Glutamatergic neuron (in vitro differentiated cells): ENCODE data around the gene OR4B1. TPM values are rescaled to one million over a fixed set of nuclear protein-coding genes. Genes with fewer than 3 reads are reported as not detected.
"Not testable (repeated sequence)": the region's sequence is repeated elsewhere in the genome, so short reads cannot be mapped to it uniquely, and the experiment has no call there.

Experiments used
- DNase-seq: peaks from one replicate; pipeline ENCODE4 v3.0.0; 2022
- H3K27ac Mint-ChIP-seq: one replicate; pipeline ENCODE4 v1.8.0; 2020; ENCODE audit warnings: mild to moderate bottlenecking, mixed read lengths, inconsistent platforms; ENCODE audit not compliant: unreplicated experiment
- H3K27me3 Mint-ChIP-seq: one replicate; pipeline ENCODE4 v1.8.0; 2020; ENCODE audit warnings: mild to moderate bottlenecking, moderate library complexity, mixed read lengths, inconsistent platforms; ENCODE audit not compliant: unreplicated experiment
- H3K36me3 Mint-ChIP-seq: one replicate; pipeline ENCODE4 v1.8.0; 2020; ENCODE audit warnings: mild to moderate bottlenecking, mixed read lengths, inconsistent platforms; ENCODE audit not compliant: unreplicated experiment
- H3K4me1 Mint-ChIP-seq: one replicate; pipeline ENCODE4 v1.8.0; 2020; ENCODE audit warnings: mild to moderate bottlenecking, low read depth, mixed read lengths, inconsistent platforms; ENCODE audit not compliant: unreplicated experiment
- H3K4me3 Mint-ChIP-seq: one replicate; pipeline ENCODE4 v1.8.0; 2020; ENCODE audit warnings: mild to moderate bottlenecking, mixed read lengths, inconsistent platforms; ENCODE audit not compliant: unreplicated experiment
- H3K9me3 Mint-ChIP-seq: one replicate; pipeline ENCODE4 v1.8.0; 2020; ENCODE audit warnings: mild to moderate bottlenecking, moderate library complexity, mixed read lengths, inconsistent platforms; ENCODE audit not compliant: unreplicated experiment
- CTCF ChIP-seq: fragments of 200-600 bp; sonication (generic); IDR thresholded peaks from one replicate; pipeline ENCODE4 v1.5.0; 2021; ENCODE audit not compliant: partially characterized antibody, unreplicated experiment
- total RNA-seq: library from RNA; stranded (reverse); fragmentation: NEBNext Ultra II Directional; extraction: Animal tissue kit (Norgen Biotek cat#: 25700); gene quantifications from one replicate; pipeline ENCODE4 v1.2.1, GENCODE V29; 2021; ENCODE audit not compliant: unreplicated experiment

The OR4B1 gene
- total RNA-seq, 1 donor from 2014 or later, result not detected

DNA sequence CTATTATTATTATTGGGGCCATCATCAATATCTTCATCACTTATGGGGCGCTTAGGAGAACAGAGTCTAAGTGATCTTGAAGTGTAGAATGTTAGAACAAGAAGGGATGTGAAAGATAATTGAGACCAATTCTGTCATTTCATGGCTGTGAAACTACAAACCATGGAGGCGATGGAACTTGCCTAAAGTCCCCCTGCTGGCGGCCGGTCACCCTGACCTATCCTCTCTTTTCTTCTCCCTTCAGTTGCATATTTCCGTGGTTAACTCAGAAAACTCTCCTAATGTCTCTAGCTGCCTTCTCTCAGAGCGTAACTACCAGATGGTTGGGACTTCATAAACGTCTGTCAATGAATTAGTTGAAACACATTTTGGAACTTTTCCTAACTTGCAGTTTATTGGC is 6.6 kb upstream of the OR4B1 start:
- H3K9me3 Mint-ChIP-seq, result peaks cover 2% of the 10 kb centered on the region
- H3K36me3 Mint-ChIP-seq, result peaks cover under 1% of the 10 kb centered on the region
- H3K27ac Mint-ChIP-seq, result no peak overlapping the region
- no peak overlapping the region for H3K4me3 Mint-ChIP-seq
- no peaks in the 10 kb centered on the region for H3K4me1 Mint-ChIP-seq
- DNase-seq, result no peak
- peak; percentile 9 for TF ChIP-seq CTCF
- H3K27me3 Mint-ChIP-seq, result peaks cover 3% of the 10 kb centered on the region

DNA sequence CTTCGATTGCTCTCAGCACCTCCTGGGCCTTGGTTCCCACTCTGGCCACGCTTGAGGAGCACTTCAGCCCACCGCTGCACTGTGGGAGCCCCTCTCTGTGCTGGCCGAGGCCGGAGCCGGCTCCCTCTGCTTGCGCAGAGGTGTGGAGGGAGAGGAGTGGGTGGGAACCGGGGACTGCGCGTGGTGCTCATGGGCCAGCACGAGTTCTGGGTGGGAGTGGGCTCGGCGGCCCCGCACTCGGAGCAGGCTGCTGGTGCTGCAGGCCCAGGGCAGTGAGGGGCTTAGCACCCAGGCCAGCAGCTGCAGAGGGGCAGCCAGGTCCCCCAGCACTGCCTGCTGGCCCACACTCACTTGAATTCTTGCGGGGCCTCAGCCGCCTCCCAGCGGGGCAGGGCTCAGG is 12.2 kb downstream of the OR4B1 start:
- peaks cover 4% of the 10 kb centered on the region for H3K27me3 Mint-ChIP-seq
- no peak for DNase-seq
- no peaks in the 10 kb centered on the region for H3K4me1 Mint-ChIP-seq
- TF ChIP-seq CTCF, result no peak
- H3K9me3 Mint-ChIP-seq, result peaks cover 13% of the 10 kb centered on the region
- no peak overlapping the region for H3K4me3 Mint-ChIP-seq
- H3K36me3 Mint-ChIP-seq, result peaks cover 9% of the 10 kb centered on the region
- H3K27ac Mint-ChIP-seq, result no peak overlapping the region

DNA sequence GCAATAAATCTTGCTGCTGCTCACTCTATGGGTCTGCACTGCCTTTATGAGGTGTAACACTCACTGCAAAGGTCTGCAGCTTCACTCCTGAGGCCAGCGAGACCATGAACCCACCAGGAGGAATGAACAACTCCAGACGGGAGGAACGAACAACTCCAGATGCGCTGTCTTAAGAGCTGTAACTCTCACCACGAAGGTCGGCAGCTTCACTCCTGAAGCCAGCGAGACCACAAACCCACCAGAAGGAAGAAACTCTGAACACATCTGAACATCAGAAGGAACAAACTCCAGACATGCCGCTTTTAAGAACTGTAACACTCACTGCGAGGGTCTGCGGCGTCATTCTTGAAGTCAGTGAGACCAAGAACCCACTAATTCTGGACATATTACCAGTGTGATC is 13.4 kb downstream of the OR4B1 start:
- H3K4me3 Mint-ChIP-seq, H3K4me1 Mint-ChIP-seq, DNase-seq: not testable (repeated sequence)

DNA sequence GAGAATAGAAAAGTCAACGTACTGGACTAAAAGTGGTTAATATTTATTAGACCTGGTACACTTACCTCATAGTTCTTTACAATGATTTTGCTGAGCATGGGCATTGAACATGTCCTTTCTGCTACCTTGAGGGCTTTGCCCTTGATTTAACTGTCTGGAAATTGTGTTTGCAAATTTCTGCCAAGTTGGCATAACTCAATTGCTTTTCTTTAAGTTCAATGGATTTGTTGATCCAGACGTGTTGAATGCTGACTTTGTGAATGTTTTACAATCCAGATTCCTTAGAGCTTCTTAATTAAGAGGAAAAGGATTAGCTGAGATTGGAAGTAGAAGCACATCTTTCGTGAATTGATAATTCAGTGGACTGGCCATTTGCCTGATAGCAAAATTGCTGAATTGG is 21.1 kb downstream of the OR4B1 start:
- H3K27ac Mint-ChIP-seq, result no peak overlapping the region
- H3K4me3 Mint-ChIP-seq, result no peak overlapping the region
- no peaks in the 10 kb centered on the region for H3K27me3 Mint-ChIP-seq
- TF ChIP-seq CTCF, result no peak
- peaks cover 16% of the 10 kb centered on the region for H3K9me3 Mint-ChIP-seq
- peaks cover 11% of the 10 kb centered on the region for H3K36me3 Mint-ChIP-seq
- no peaks in the 10 kb centered on the region for H3K4me1 Mint-ChIP-seq
- DNase-seq, result no peak

More for the DNA sequence above, 13.4 kb downstream of the OR4B1 start:
- H3K27ac Mint-ChIP-seq, H3K27me3 Mint-ChIP-seq, H3K36me3 Mint-ChIP-seq: not testable (repeated sequence)
- peaks cover 12% of the 10 kb centered on the region for H3K9me3 Mint-ChIP-seq

GRCh38 chr11:48242501-48242900 is 25.9 kb downstream of the OR4B1 start:
- no peak overlapping the region for H3K27ac Mint-ChIP-seq
- peaks cover 12% of the 10 kb centered on the region for H3K36me3 Mint-ChIP-seq
- no peaks in the 10 kb centered on the region for H3K4me1 Mint-ChIP-seq
- no peak overlapping the region for H3K4me3 Mint-ChIP-seq
- TF ChIP-seq CTCF, result no peak
- DNase-seq, result no peak
- peaks cover 18% of the 10 kb centered on the region for H3K9me3 Mint-ChIP-seq
- peaks cover 2% of the 10 kb centered on the region for H3K27me3 Mint-ChIP-seq

DNA sequence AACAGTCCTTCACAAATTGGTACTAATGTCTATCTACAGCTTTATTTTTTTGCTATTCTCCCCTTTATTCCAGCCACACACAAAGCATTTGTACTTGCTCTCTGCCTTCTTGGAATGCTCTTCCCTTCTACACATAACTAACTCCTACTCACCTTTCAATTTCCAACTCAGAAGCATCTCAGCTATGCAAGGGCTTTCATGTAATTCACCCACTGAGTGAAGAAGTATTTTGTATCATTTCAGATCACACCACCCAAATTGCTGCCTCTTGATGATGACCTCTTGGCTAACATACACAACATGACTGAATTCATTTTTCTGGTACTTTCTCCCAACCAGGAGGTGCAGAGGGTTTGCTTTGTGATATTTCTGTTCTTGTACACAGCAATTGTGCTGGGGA is 28.2 kb downstream of the OR4B1 start, which contains the start of gene OR4X2:
OR4X2 (plus strand) TSS at position 301 of the 400 bp plus-strand sequence; CDS start at position 301, 0 bp downstream.
- Mint-ChIP-seq H3K9me3 (peaks cover 18% of the 10 kb centered on the region), H3K27me3 (peaks cover 3% of the 10 kb centered on the region), H3K36me3 (peaks cover 12% of the 10 kb centered on the region), H3K27ac (no peak within 1 kb of the TSS), H3K4me3 (no peak within 1 kb of the TSS), H3K4me1 (no peaks in the 10 kb centered on the region)
- TF ChIP-seq CTCF, result no peak
- no peak for DNase-seq
